Uterus (tissue), 4 donors: ENCODE data around the gene TMPRSS3. TPM values are rescaled to one million over a fixed set of nuclear protein-coding genes. Genes with fewer than 3 reads are reported as not detected.

ENCODE experiments used
- DNase-seq, 2 donors: peaks; one replicate each; pipeline ENCODE4 v3.0.0-alpha.2; 2019 to 2020
- H3K27ac ChIP-seq, 2 donors: fragments of 200-600 bp; sonication (generic); 1 replicate in 1 of 2; 2 replicates in 1 of 2; pipeline ENCODE4 v1.5.1; 2016 to 2018
- H3K27me3 ChIP-seq, 2 donors: fragments of 200-600 bp; sonication (generic); one replicate each; pipeline ENCODE4 v1.5.1; 2018 to 2019; ENCODE audit warnings: control low read depth in 1 of 2
- H3K36me3 ChIP-seq, 2 donors: fragments of 200-600 bp; sonication (generic); one replicate each; pipeline ENCODE4 v1.5.1; 2019; ENCODE audit warnings: control low read depth in 1 of 2
- H3K4me1 ChIP-seq, 2 donors: fragments of 200-600 bp; sonication (generic); one replicate each; pipeline ENCODE4 v1.5.1; 2018 to 2019; ENCODE audit warnings: control low read depth in 1 of 2
- H3K4me3 ChIP-seq, 2 donors: fragments of 200-600 bp; sonication (generic); 1 replicate in 1 of 2; 2 replicates in 1 of 2; pipeline ENCODE4 v1.5.1; 2018 to 2019; ENCODE audit warnings: mild to moderate bottlenecking in 1 of 2
- H3K9me3 ChIP-seq, 2 donors: fragments of 200-600 bp; sonication (generic); one replicate each; pipeline ENCODE4 v1.5.1; 2019; ENCODE audit warnings: control low read depth in 1 of 2
- POLR2A ChIP-seq, 2 donors: fragments of 450-650 bp; IDR thresholded peaks; one replicate each; pipeline ENCODE4 v1.6.1; 2016; ENCODE audit warnings: antibody characterized with exemption in 2 of 2, mild to moderate bottlenecking in 1 of 2, moderate library complexity in 1 of 2
- intact Hi-C: fragments of 100-400 bp; cut with DNase I; formaldehyde crosslinking; loops from one replicate; pipeline ENCODE4 v1.15.1; 2023; ENCODE audit warnings: low total_unique reads
- total RNA-seq, 4 donors: library from RNA; depleted of rRNA in 3 of 4; stranded (reverse); fragments of >200 nt in 3 of 4; gene quantifications; one replicate each; pipeline versions ENCODE4 v1.1.0 to v1.2.4, GENCODE V29; 2014 to 2023
- TF ChIP-seq, protein P1 (sequence below), 4 experiments: fragments of 200-600 bp in 2 of 4; fragments of 450-650 bp in 2 of 4; sonication (generic) in 2 of 4; IDR thresholded peaks; one replicate each; pipeline ENCODE4 v1.5.1; 2016 to 2019; ENCODE audit warnings: antibody characterized with exemption in 4 of 4, mild to moderate bottlenecking in 2 of 4, moderate library complexity in 1 of 4
- donor health status: DM: yes; HTN: yes; CAD: no.

The TMPRSS3 gene
- total RNA-seq, 4 donors from 2014 or later: 0.18 to 4.4 TPM; not detected in 2

GRCh38 chr21:42443181-42443785 lies 47.4 kb upstream of the TMPRSS3 start:
- Histone ChIP-seq H3K9me3 (no peaks in the 10 kb centered on the region), H3K4me1 (no peaks in the 10 kb centered on the region), H3K36me3 (no peaks in the 10 kb centered on the region), H3K27ac (no peak overlapping the region), H3K27me3 (no peaks in the 10 kb centered on the region), H3K4me3 (no peak overlapping the region)
- TF ChIP-seq, protein P1, sequence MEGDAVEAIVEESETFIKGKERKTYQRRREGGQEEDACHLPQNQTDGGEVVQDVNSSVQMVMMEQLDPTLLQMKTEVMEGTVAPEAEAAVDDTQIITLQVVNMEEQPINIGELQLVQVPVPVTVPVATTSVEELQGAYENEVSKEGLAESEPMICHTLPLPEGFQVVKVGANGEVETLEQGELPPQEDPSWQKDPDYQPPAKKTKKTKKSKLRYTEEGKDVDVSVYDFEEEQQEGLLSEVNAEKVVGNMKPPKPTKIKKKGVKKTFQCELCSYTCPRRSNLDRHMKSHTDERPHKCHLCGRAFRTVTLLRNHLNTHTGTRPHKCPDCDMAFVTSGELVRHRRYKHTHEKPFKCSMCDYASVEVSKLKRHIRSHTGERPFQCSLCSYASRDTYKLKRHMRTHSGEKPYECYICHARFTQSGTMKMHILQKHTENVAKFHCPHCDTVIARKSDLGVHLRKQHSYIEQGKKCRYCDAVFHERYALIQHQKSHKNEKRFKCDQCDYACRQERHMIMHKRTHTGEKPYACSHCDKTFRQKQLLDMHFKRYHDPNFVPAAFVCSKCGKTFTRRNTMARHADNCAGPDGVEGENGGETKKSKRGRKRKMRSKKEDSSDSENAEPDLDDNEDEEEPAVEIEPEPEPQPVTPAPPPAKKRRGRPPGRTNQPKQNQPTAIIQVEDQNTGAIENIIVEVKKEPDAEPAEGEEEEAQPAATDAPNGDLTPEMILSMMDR (IDR thresholded peaks at IDR 0.05): no peak
- no peak for TF ChIP-seq POLR2A (IDR thresholded peaks at IDR 0.05)
- intact Hi-C loops: no loop called here
- DNase-seq: no peak

DNA sequence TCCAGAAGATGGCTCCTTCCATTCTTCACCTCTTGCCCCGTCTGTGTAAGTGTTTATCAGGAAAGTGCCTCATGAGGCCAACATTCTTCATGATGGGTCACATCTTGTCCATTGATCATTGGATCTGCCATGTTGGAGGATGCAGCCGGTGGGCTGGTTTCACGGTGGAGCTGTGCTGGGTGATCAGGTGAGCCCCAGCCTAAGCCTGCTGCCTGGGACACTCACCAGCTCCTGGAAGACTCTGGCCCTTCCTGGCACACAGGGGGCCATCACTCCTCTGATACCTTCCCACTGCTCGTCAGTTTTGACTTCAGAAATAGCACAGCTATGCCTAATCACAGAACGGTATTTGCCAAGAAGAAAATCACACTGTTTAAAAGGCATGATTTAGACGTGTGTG lies 46.1 kb upstream of the TMPRSS3 start:
- TF ChIP-seq, protein P1 (IDR thresholded peaks at IDR 0.05): no peak
- TF ChIP-seq POLR2A (IDR thresholded peaks at IDR 0.05): no peak
- no peak for DNase-seq
- Histone ChIP-seq H3K27ac (no peak overlapping the region), H3K9me3 (no peaks in the 10 kb centered on the region), H3K4me1 (no peaks in the 10 kb centered on the region), H3K27me3 (no peaks in the 10 kb centered on the region), H3K4me3 (no peak overlapping the region), H3K36me3 (no peaks in the 10 kb centered on the region)
- intact Hi-C loops: no loop called here

- Histone ChIP-seq H3K36me3 (no peaks in the 10 kb centered on the region), H3K27me3 (no peaks in the 10 kb centered on the region), H3K4me1 (no peaks in the 10 kb centered on the region), H3K9me3 (no peaks in the 10 kb centered on the region), H3K27ac (no peak overlapping the region), H3K4me3 (no peak overlapping the region)
- TF ChIP-seq, protein P1 (IDR thresholded peaks at IDR 0.05): no peak
- no peak for TF ChIP-seq POLR2A (IDR thresholded peaks at IDR 0.05)
- DNase-seq: no peak
- intact Hi-C loops: no loop called here
Measured at GRCh38 chr21:42440187-42440792, 44.4 kb upstream of the TMPRSS3 start.

DNA sequence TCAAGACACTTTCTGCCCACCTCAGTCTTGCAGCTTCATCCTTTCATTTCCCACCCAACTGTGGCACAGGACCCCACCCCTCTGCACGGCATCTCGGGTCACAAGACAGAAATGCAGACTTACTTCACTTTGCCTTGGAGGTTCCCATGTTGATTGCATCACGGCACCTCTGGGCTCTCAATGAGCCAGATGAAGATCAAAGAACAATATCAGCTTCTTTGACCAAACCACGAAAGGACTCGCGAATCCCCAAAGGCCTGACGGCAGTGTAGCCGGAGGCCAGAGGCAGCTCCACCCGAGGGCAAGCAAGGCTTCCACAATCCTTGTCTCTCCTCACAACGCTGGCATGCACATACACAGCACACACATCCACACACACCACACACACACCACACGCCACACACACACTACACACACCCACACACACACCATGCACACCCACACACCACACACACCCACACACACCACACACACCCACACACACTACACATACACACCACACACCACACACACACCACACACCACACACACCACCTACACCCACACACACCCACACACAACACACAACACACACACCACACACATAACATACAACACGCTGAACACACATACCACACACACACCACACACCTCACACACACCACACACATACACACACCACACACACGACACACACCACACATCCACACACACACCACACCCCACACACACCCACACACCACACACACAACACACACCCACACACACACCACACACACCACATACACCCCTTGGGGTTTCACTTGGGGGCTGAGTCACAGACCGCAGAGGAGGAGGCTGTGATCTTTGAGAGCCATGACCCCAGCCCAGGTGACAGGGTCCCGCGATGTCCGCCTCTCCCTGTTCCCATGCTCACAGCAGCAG lies 43.7 kb upstream of the TMPRSS3 start:
- Histone ChIP-seq H3K4me3 (no peak overlapping the region), H3K36me3 (no peaks in the 10 kb centered on the region), H3K9me3 (no peaks in the 10 kb centered on the region), H3K27me3 (no peaks in the 10 kb centered on the region), H3K27ac (no peak overlapping the region), H3K4me1 (no peaks in the 10 kb centered on the region)
- intact Hi-C loops: no loop called here
- no peak for DNase-seq
- TF ChIP-seq, protein P1 (IDR thresholded peaks at IDR 0.05): no peak
- no peak for TF ChIP-seq POLR2A (IDR thresholded peaks at IDR 0.05)
